OCI-M2 (cell line): Measurements from ENCODE around the gene ATAD3B.

Source experiments
- DNase-seq: peaks from one replicate; lab custom pipeline; 2025; ENCODE audit not compliant: unreplicated experiment; lab: John Stamatoyannopoulos, UW

ATAD3B gene

GRCh38 chr1:1543706-1544099 is 72.1 kb downstream of the ATAD3B start:
- no peak for DNase-seq

DNA sequence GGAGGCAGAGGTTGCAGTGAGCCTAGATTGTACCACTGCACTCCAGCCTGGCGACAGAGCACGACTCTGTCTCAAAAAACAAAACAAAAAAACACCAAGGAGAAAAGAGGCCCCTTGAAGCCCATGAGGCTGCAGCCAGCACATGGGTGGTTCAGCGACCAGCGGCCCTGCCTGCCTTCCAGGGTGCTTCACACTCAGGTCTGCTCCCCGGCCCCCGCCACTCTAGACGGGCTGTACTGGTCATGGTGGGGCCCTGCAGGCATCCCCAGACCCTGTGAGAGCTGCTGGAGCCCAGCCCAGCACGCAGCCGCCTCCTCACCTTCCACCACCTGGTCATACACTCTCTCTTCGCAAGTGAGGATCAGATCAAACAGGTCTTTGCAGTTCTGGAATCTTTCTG is 73.0 kb downstream of the ATAD3B start:
- DNase-seq: no peak
